Astrocyte of the cerebellum (primary cell): Measurements from ENCODE around the gene PCED1B.

ENCODE experiments used
- DNase-seq: peaks from one replicate; pipeline ENCODE4 v3.0.0-alpha.2; 2011; ENCODE audit warnings: low read depth
- H3K4me3 ChIP-seq: 2 replicates; pipeline ENCODE4 v1.5.1; 2011; ENCODE audit warnings: mild to moderate bottlenecking, low read depth, low read length, moderate library complexity
- in situ Hi-C: cut with HindIII; loops from 2 replicates; pipeline ENCODE4 v1.10.0; 2017; ENCODE audit warnings: low sequenced_read_pairs
- TF ChIP-seq, protein P1 (sequence below): IDR thresholded peaks from 2 replicates; pipeline ENCODE4 v1.5.1; 2012; ENCODE audit warnings: low read length, low read depth, moderate library complexity, mild to moderate bottlenecking; ENCODE audit errors: missing control alignments

PCED1B gene

GRCh38 chr12:47079981-47080724, 732 bp downstream of the PCED1B start:
- in situ Hi-C loops: no loop called here
- TF ChIP-seq, protein P1, sequence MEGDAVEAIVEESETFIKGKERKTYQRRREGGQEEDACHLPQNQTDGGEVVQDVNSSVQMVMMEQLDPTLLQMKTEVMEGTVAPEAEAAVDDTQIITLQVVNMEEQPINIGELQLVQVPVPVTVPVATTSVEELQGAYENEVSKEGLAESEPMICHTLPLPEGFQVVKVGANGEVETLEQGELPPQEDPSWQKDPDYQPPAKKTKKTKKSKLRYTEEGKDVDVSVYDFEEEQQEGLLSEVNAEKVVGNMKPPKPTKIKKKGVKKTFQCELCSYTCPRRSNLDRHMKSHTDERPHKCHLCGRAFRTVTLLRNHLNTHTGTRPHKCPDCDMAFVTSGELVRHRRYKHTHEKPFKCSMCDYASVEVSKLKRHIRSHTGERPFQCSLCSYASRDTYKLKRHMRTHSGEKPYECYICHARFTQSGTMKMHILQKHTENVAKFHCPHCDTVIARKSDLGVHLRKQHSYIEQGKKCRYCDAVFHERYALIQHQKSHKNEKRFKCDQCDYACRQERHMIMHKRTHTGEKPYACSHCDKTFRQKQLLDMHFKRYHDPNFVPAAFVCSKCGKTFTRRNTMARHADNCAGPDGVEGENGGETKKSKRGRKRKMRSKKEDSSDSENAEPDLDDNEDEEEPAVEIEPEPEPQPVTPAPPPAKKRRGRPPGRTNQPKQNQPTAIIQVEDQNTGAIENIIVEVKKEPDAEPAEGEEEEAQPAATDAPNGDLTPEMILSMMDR: no peak
- peak overlapping the region; percentile 75 for H3K4me3 ChIP-seq
- DNase-seq: no peak

DNA sequence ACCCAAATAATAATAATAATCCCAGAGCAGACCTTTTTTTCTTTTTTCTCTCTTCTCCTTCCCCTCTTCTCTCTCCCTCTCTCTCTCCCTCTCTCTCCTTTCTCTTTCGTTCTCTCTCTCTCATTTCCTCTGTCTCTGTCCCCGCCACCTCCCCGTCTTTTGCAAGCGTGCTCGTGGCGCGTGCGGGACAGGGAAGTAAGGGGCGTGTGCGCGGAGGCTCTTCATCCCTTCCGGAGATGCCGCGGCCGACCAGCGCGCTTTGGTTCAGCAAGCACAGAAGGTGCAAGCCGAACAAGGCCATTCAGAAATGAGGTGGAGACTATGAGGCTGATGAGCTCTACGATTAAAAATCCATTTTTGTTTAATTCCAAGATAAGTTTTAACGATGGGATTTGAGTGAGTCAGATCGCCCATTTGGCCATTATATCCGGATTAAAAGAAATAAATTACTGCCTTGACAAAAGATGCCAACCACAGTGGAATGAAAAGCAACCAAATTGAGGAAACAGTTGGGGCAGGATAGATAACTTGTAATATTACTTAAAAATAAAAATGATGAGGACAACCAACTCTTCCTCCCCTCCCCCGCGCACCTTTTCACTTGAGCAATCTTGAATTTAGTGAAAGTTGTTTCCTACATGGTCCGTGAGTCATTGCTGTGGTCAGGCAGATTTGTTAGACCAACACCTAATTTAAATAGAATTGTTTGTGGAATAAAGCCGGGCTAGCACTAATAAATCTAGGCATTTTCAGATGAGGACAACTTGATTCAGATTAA, 1.5 kb downstream of the PCED1B start:
- TF ChIP-seq, protein P1: no peak
- no peak for DNase-seq
- in situ Hi-C loops: no loop called here
- H3K4me3 ChIP-seq: peak overlapping the region; percentile 75

GRCh38 chr12:47082283-47082682, 2.9 kb downstream of the PCED1B start:
- DNase-seq: no peak
- TF ChIP-seq, protein P1: no peak
- in situ Hi-C loops: no loop called here
- H3K4me3 ChIP-seq: no peak overlapping the region

DNA sequence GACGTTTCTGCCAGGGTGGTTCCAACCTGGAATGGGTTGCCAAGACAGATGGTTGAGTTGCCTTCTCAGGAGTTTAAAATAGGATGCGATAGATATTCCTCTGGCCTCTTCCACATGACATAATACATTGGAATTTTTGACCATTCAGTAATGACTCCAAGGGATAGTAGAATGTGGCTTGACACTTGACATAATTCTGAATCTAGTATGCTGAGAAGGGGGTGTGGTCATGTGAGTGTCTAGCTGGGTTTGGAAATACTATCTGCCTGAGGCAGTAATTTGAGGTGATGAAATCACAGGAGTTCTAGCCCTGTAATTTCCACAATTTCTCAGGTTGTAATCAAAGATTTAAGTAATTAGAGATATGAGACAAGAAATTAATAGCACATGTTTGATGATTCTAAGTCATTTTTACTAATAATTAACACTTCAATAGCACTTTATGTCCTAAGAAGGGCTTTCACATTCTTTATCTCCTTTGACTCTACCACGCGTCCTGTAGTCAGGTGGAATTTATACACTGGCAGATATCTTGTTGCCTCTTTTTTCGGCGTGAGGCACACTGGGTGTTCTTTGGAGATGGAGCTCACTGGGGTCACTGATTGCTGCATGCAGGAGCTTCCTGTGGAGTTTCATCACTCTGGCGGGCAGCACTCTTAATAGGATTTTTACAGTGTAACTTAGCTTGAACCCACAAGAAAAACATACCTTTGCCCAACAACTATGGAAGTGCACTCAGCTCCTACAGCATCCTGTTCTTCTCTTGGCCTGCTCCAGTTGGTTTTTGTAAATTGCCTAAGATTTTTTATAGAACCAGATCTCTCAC, 3.6 kb downstream of the PCED1B start:
- in situ Hi-C loops: no loop called here
- H3K4me3 ChIP-seq: no peak overlapping the region
- TF ChIP-seq, protein P1: no peak
- peak; percentile 72 for DNase-seq

DNA sequence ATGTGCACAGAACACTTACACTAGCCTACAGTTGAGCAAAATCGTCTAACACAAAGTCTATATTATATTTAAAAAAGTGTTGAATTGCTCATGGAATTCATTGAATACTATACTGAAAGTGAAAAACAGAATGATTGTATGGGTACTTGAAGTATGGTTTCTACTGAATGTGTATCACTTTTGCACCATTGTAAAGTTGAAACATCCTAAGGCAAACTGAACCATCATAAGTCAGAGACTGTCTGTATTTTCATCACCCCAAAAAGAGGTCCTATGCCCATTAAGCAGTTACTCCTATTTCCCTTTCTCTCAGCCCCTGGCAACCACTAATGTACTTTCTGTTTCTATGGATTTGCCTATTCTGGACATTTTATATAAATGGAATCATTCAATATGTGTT, 4.8 kb downstream of the PCED1B start:
- TF ChIP-seq, protein P1: no peak
- no peak for DNase-seq
- H3K4me3 ChIP-seq: no peak overlapping the region
- in situ Hi-C loops: no loop called here

- H3K4me3 ChIP-seq: no peak overlapping the region
- peak; percentile 59 for DNase-seq
- TF ChIP-seq, protein P1: no peak
- in situ Hi-C loops: no loop called here
These were observed 6.4 kb downstream of the PCED1B start for GRCh38 chr12:47085815-47086252.
